RWPE1 (cell line): ENCODE measurements around the gene MED31.

ENCODE experiments used
- CTCF ChIA-PET: fragments of 350-600 bp; sonication (Branson Sonifier 250); formaldehyde crosslinking; extraction: SDS; loops from one replicate; lab custom pipeline; 2021; lab: Yijun Ruan, JAX
- POLR2A ChIA-PET: fragments of 400-600 bp; formaldehyde crosslinking; extraction: SDS; loops from one replicate; lab custom pipeline; 2020; ENCODE audit warnings: antibody characterized with exemption; ENCODE audit not compliant: low non-redundant PET; lab: Yijun Ruan, JAX
- DNase-seq: peaks from one replicate; pipeline ENCODE4 v3.0.0; 2012; ENCODE audit warnings: low spot score
- H3K27ac ChIP-seq: fragments of 450-650 bp; 2 replicates; pipeline ENCODE4 v1.5.1; 2017
- TF ChIP-seq, protein P1 (sequence below): fragments of 450-650 bp; conservative IDR thresholded peaks from 2 replicates; pipeline ENCODE4 v1.5.1; 2017; ENCODE audit warnings: low read depth, mild to moderate bottlenecking

The MED31 gene

GRCh38 chr17:6639586-6640535, 11.5 kb downstream of the MED31 start:
- TF ChIP-seq, protein P1, sequence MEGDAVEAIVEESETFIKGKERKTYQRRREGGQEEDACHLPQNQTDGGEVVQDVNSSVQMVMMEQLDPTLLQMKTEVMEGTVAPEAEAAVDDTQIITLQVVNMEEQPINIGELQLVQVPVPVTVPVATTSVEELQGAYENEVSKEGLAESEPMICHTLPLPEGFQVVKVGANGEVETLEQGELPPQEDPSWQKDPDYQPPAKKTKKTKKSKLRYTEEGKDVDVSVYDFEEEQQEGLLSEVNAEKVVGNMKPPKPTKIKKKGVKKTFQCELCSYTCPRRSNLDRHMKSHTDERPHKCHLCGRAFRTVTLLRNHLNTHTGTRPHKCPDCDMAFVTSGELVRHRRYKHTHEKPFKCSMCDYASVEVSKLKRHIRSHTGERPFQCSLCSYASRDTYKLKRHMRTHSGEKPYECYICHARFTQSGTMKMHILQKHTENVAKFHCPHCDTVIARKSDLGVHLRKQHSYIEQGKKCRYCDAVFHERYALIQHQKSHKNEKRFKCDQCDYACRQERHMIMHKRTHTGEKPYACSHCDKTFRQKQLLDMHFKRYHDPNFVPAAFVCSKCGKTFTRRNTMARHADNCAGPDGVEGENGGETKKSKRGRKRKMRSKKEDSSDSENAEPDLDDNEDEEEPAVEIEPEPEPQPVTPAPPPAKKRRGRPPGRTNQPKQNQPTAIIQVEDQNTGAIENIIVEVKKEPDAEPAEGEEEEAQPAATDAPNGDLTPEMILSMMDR = no peak
- ChIA-PET POLR2A (no interaction called here), CTCF (interaction anchor here (0.5 kb wide), 1 partner anchor 141 kb away, joined by 4 read pairs; no protein-coding TSS in a partner anchor)
- peak overlapping the region; percentile 96 for H3K27ac ChIP-seq
- peak; percentile 25 for DNase-seq

DNA sequence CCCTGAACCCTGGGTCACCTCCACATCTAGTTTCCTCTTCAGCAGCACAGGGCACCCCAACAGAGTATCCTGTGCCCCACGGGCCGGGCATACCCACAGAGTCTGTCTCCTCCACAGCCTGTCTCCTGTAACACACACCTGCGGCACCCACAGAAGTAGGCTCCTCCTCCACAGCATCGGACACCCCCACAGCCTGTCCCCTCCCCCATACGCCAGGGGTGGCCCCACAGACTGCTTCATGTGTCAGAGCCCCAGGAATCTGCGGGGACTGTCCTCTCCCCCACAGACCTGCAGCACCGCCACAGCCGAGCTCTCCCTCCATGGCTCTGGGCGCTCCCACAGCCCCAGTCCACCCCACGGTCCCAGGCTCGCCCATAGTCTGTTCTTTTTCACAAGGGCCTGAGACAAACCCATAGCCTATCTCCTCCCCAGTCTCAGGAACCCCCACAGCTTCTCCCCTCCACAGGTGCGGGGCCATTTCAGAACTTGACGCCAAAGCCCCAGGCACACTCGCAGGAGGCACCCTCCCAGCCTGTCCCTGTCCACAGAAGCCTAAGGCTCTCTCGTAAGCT, 12.3 kb downstream of the MED31 start:
- DNase-seq = no peak
- ChIA-PET POLR2A (no interaction called here), CTCF (interaction anchor here (0.5 kb wide), 1 partner anchor 142 kb away, joined by 4 read pairs; no protein-coding TSS in a partner anchor)
- TF ChIP-seq, protein P1 = no peak
- H3K27ac ChIP-seq = peak overlapping the region; percentile 96

DNA sequence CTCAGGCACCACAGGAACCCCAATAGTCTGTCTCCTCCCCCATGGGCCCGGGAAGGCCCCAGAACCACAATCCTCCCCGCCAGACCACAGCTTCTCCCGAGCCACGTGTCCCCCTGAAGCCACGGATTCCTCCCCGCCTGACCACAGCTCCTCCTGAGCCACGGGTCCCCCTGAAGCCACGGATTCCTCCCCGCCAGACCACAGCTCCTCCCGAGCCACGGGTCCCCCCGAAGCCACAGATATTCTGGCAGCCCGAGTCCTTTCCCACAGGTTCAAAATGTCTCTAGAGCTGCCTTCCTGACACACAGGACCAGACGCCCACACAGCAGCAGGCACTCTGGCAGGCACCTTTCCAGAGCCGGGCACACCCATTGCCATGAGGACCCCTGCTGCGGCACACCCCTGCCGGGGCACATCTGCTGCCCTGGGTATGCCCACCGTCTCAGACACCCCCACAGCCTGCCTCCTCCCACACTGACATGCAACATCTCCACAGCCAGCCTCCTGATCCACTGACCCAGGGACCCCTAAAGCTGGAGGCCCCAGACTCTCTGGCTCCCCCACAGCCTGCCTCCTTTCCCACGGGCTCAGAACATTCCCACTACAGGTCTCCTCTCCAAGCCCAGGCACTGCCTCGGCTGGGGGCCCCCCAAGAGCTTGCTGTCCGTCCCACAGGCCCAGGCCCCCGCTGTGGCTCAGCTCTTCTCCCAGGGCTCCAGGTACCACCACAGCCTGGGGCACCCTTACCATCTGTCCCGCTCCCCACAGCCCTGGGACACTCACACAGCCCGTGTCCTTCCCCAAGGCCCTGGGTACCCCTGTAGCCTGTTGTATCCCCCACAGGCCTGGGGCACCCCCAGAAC, 13.1 kb downstream of the MED31 start:
- POLR2A ChIA-PET = interaction anchor here (0.8 kb wide), 1 partner anchor 83 kb away, joined by 3 read pairs; no protein-coding TSS in a partner anchor
- no peak for DNase-seq
- TF ChIP-seq, protein P1 = no peak
- CTCF ChIA-PET = interaction anchor here (0.7 kb wide), 1 partner anchor 10 kb away, joined by 3 read pairs; no protein-coding TSS in a partner anchor
- H3K27ac ChIP-seq = peak overlapping the region; percentile 96

DNA sequence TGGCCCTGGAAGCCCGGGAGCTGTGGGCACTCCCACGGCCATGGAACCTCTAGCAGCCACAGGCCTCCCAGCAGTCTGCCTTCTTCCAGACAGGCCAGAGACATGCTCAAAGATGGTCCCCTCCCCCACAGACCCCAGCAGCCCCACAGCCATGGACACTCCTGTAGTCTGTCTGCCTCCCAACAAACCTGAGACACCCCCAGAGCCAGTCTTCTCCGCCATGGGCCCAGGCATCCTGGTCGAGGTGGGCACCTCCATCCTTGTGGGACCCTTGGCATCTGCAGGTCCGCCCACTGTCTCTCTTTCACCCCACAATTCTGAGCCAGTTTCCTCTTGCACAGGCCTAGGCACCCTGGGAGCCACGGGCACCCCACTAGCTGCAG, 14.0 kb downstream of the MED31 start:
- CTCF ChIA-PET = interaction anchor here (0.7 kb wide), 2 partner anchors 11 to 365 kb away, joined by 3 read pairs; no protein-coding TSS in a partner anchor
- H3K27ac ChIP-seq = peak overlapping the region; percentile 96
- TF ChIP-seq, protein P1 = no peak
- DNase-seq = no peak
- POLR2A ChIA-PET = no interaction called here

DNA sequence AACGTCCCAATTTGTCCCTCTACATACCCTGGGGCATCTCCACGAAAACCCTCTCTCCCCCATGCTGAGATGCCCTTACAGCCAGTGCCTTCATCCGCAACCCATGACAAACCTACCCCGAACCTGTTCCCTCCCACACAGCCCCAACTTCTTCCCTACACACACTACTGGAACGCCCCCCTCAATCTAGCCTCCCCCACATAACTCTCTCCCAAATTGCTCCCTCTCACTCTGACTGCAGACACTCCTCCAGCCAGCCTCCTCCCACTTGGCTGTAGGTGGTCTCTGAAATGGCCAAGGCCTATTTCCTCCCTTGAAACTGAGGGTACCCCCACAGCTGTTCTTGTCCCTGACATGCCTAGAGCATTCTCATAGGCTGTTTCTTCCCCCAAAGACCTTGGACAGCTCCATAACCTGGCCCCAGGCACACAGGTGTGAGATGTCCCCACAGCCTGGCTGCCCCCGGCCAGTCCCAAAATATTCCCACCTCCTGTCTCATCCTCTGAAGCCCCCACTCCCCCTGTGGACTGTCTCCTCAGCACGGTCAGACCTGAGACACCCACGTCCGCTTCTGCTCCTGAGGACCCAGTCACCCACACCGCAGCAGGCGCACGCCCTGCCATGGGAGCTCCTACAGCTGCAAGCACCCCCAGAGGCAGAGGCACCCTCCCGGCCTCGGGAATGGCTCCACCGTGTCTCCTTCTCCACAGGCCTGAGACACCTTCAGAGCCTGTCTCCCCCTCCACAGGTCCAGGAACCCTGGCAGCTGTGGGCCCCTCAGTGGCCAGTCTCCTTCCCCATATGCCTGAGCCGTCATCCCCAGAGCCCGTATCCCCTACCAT, 14.6 kb downstream of the MED31 start:
- H3K27ac ChIP-seq = peak overlapping the region; percentile 96
- CTCF ChIA-PET = interaction anchor here (0.7 kb wide), 1 partner anchor 366 kb away, joined by 3 read pairs; no protein-coding TSS in a partner anchor
- TF ChIP-seq, protein P1 = no peak
- DNase-seq = no peak
- POLR2A ChIA-PET = no interaction called here
